Measurements from ENCODE around the gene PCCA.

Gene PCCA

GRCh38 chr13:100476963-100477362, 388.1 kb downstream of the PCCA start:
- DNase-seq = no peak

DNA sequence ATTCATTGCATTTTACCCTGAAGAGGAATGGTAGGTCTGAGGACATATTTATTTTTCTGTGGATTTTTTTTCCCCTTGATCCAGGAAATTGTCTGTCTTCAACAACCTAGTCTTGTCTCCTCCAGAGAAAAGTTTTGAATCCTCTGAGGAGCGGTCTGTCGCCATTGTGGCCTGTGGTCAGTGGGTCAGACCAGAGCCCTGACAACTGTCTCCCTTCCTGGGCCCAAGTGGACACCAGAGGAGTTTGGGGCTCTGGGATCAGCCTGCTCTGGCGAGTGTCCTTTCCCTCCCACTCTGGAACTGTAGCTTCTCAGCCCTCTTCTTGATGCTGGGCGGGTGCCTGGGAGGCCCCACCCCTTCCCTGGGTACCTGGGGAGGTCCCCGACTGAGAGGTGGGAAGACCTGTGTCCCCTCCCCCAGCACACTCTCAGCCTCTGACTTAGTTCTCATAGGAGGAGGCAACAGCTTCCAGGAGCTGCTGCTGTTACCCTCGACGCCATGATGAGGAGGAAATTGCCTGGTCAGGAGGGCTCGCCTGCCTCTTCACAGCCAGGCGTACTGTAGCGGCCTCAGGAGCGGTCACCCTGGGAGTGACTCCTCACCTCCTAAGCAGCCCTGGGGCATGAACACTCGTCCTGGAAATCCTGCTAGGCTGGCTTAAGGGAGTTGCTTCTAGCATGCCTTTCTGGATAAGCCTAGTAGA, 389.4 kb downstream of the PCCA start:
- DNase-seq = no peak

- DNase-seq = no peak
These were observed 391.8 kb downstream of the PCCA start for GRCh38 chr13:100480676-100481075.

DNA sequence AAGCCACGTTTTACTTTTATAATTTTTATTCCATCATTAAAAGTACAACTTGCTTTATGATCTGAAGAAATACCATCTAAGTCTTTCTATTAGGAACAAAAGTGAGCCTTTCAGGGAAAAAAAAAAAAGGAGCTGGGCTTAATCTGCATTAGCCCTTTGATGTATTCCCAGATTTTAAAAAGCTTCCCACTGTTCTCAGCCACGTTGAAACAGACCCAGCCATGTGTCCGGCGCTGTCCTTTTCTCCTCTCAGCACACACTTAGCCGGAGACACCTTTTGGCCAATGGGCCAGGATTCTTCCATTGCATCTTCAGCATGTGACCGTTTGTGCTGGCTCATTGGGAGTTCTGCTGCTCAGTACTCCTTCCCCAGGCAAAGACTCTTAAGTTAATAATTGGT, 394.2 kb downstream of the PCCA start:
- DNase-seq = no peak

- DNase-seq = no peak
These were observed 395.0 kb downstream of the PCCA start for GRCh38 chr13:100483841-100484381.

GRCh38 chr13:100484702-100485101, 395.8 kb downstream of the PCCA start:
- no peak for DNase-seq

DNA sequence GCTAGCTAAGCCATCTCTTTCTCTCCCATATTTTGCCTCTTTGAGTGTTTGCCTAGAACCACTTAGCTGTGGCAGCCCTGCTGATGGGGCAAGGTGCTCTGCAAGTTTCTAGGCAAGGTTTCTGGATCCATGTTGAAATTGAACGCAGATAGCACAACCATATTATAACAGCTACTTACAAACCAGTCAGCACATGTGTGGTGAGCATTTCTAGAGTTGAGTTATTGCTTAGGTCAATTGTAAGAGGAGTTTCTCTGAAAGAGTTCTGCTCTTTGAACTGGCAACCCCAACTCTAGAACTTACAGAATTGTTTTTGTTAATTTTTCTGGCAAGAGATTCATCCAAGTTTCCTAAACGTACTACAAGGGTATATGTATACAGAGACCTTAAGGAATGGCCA, 396.4 kb downstream of the PCCA start:
- no peak for DNase-seq

GRCh38 chr13:100490692-100491091, 401.8 kb downstream of the PCCA start:
- DNase-seq = no peak

DNA sequence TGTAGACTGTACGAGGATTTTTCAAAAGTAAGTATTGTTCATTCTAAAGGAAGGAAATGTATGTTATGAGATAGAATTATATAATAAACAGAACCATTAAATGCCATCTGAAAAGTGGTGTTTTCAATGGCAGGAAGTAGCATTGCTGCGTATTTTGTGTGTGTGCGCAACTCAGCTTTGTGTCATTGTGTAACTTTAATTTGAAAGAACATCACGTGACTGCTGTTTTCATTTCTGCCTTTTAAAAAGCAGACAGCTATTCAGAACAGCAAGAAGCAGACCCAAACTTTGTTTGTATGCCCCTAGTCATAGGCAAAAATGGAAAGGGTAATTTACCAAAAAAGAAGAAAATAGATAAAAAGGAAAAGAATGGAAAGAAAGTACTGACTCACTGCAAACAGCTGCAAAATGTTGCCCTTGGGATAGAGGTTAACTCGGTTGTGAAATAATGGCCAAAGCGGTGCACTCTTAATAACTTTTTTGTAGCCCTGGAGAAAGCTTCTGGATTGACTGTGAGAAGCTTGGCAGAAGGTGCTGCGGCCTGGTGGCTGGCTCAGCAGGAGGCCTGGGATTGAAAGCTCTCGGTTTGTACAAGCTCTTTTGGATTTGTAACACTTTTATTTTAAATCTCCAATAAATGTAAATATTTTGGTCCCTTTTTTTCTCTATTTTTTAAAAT, 402.4 kb downstream of the PCCA start:
- no peak for DNase-seq

GRCh38 chr13:100493418-100493817, 404.5 kb downstream of the PCCA start:
- no peak for DNase-seq

- peak; percentile 28 for DNase-seq
These were observed 406.6 kb downstream of the PCCA start for GRCh38 chr13:100495455-100495854.

GRCh38 chr13:100497389-100497788, 408.5 kb downstream of the PCCA start:
- no peak for DNase-seq

- DNase-seq = no peak
These were observed 413.6 kb downstream of the PCCA start for GRCh38 chr13:100502446-100502845.

GRCh38 chr13:100503622-100504021, 414.7 kb downstream of the PCCA start:
- DNase-seq = no peak

- DNase-seq = no peak
These were observed 417.3 kb downstream of the PCCA start for GRCh38 chr13:100506154-100506553.

GRCh38 chr13:100506600-100507422, 417.9 kb downstream of the PCCA start:
- DNase-seq = no peak

DNA sequence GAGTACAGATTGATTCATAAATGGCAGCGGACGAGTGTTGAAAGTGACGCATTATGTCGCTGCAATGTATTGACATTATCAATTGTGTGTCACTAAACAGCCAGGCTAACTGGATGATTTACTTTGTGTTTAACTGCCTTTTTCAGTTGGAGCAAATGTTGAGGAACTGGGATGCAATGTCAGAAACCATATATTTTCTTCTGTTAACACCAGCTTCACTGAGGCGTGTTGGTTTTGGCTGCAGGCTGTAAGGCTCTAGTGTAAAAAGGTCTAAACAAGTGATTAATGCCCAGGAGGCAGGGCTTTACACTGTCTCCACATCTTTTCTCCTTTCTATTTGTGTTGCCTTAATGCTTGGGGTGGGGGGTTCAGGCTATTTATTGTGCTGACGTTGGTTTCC, 419.6 kb downstream of the PCCA start:
- no peak for DNase-seq

- DNase-seq = no peak
These were observed 420.1 kb downstream of the PCCA start for GRCh38 chr13:100508996-100509395.

DNA sequence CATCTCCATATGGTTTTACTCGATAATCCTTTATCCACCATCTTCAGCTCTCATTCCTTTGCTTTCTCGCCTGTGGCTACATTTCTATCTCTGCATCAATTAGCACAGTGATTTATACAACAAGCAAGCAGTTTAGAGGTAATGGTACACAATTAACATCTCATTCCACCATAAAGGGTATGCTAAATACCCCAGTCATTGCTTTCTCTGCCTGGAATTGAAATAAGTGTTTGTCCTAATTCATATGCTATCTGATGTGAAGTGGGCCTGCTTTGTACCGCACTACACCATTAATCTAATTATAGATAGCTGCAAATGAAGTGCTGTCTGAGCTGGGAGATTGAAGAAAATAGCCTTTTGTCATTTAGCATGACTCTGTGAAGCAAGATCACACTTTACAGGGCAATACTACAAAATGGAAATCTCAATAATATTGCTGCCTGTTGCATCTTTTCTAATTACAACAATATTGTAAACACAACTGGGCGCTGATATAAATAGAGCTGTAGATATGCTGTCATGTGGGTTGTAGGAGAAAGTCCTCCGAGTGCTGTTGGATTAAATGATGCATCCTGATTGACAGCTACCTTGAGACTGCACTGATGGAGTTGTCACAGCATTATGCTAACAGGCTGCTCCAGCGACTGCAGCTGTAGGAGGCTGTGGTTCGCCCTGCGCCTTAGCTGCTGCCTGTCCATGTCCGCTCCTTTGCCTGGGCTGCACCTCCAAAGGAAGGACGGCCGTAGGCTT, 421.5 kb downstream of the PCCA start:
- DNase-seq = no peak

GRCh38 chr13:100511466-100511865, 422.6 kb downstream of the PCCA start:
- no peak for DNase-seq

GRCh38 chr13:100512422-100512821, 423.5 kb downstream of the PCCA start:
- DNase-seq = no peak

DNA sequence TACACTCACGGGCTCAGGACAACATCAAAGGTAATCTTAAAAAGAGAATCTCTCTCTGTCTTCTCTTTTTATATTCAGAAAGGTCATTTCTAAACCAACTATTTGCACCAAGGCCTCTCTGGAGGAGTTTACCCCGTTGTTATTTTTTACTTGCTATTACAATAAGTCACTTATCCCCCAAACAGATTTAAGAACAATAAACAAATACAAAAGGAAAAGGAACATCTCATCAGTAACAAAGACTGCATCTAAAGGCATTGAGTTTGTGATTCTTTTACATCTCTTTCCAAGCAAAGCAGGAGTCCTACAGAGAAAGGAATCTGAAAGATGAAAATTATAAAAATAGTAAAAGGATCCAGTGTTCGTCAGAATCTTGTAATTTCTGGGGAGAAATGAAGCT, 424.3 kb downstream of the PCCA start:
- no peak for DNase-seq

All from NCI-H1694 treated with DMSO at 0.1 percent for 48 hours (cell line).